Heart left ventricle (tissue), 16 donors: ENCODE measurements around the gene CELF6. TPM values are rescaled to one million over a fixed set of nuclear protein-coding genes. Genes with fewer than 3 reads are reported as not detected.

Experiments used
- ATAC-seq, 4 donors: fragments of 200-7000 bp; cut with Tn5 transposase; one replicate each; pipeline ENCODE4 v1.9.1; 2020 to 2022; ENCODE audit warnings: moderate library complexity in 4 of 4, mild to moderate bottlenecking in 3 of 4, moderate number of reproducible peaks in 1 of 4
- DNase-seq, 5 donors: peaks; one replicate each; pipeline ENCODE4 v3.0.0-alpha.2; 2020
- H3K27ac ChIP-seq, 12 donors: fragments of 200-600 bp; sonication (generic) in 4 of 12; one replicate each; pipeline versions ENCODE4 v1.5.0 to v1.8.0; 2016 to 2022; ENCODE audit warnings: mild to moderate bottlenecking in 2 of 12
- H3K27me3 ChIP-seq, 9 donors: fragments of 200-600 bp; sonication (generic) in 2 of 9; one replicate each; pipeline versions ENCODE4 v1.5.1 to v1.8.0; 2016 to 2022; ENCODE audit warnings: mild to moderate bottlenecking in 3 of 9
- H3K36me3 ChIP-seq, 9 donors: fragments of 200-600 bp; sonication (generic) in 2 of 9; one replicate each; pipeline versions ENCODE4 v1.5.0 to v1.8.0; 2018 to 2022; ENCODE audit warnings: mild to moderate bottlenecking in 2 of 9
- H3K4me1 ChIP-seq, 12 donors: fragments of 200-600 bp; sonication (generic) in 4 of 12; one replicate each; pipeline versions ENCODE4 v1.5.0 to v1.8.0; 2016 to 2022; ENCODE audit warnings: mild to moderate bottlenecking in 3 of 12
- H3K4me3 ChIP-seq, 12 donors: fragments of 200-600 bp; sonication (generic) in 4 of 12; one replicate each; pipeline versions ENCODE4 v1.5.0 to v1.8.0; 2017 to 2022; ENCODE audit warnings: mild to moderate bottlenecking in 9 of 12, moderate library complexity in 4 of 12
- H3K9me3 ChIP-seq, 12 donors: fragments of 200-600 bp; sonication (generic) in 4 of 12; one replicate each; pipeline versions ENCODE4 v1.5.0 to v1.8.0; 2016 to 2022; ENCODE audit warnings: mild to moderate bottlenecking in 1 of 12
- POLR2A ChIP-seq, 2 donors: fragments of 450-650 bp; IDR thresholded peaks; one replicate each; pipeline ENCODE4 v1.6.1; 2017; ENCODE audit warnings: antibody characterized with exemption in 2 of 2, mild to moderate bottlenecking in 2 of 2, moderate library complexity in 2 of 2
- WGBS, 4 donors: extraction: QIAGEN DNeasy Blood & Tissue Kit in 2 of 4; methylation state at CpG; one replicate each; pipeline versions ENCODE4 v1.1.5 to v1.1.7; 2013 to 2018; 5-methylcytosine and 5-hydroxymethylcytosine counted together
- intact Hi-C, 10 donors: fragments of 100-400 bp; cut with DNase I; formaldehyde crosslinking; loops; one replicate each; pipeline versions ENCODE4 v1.11.1 to v1.14.2; 2022
- polyA plus RNA-seq, 2 donors: library from polyadenylated mRNA; stranded (reverse); fragments of 200-250 nt; gene quantifications; one replicate each; pipeline ENCODE4 v1.2.3, GENCODE V29; 2013
- total RNA-seq, 9 donors: library from RNA; depleted of rRNA in 2 of 9; stranded (reverse); fragments of >200 nt in 2 of 9; fragmentation: NEBNext Ultra II Directional in 3 of 9; extraction: Animal tissue kit (Norgen Biotek cat#: 25700) in 3 of 9; gene quantifications; one replicate each; pipeline versions ENCODE4 v1.1.0 to v1.2.4, GENCODE V29; 2016 to 2023
- TF ChIP-seq, protein P1 (sequence below), 12 donors: fragments of 200-600 bp; sonication (generic) in 4 of 12; IDR thresholded peaks; one replicate each; pipeline versions ENCODE4 v1.5.0 to v1.8.0; 2018 to 2022; ENCODE audit warnings: antibody characterized with exemption in 12 of 12, mild to moderate bottlenecking in 5 of 12
- donor health status: ischemic (EF 13 %, LVEDD 7.1; RV severe dilation, severe dysfunction).
- donor health status: healthy with polysubstance abuse.
- donor health status: DM: no; HTN: yes; CAD: no.
- donor health status: DM: no; HTN: no; CAD: no.
- donor health status: ischemic (EF 25% LVEDD 6.9; RV normal size, moderate dysfunction).
- donor health status: ischemic (EF 25% LVEDD 5.7; RV mildly dilated, moderate dysfunction).
- donor health status: healthy.
- donor health status: DM: yes; HTN: yes; CAD: no.
- donor health status: ischemic (EF 35%, LVEDD 5.7; RV mildly dilated, moderate dysfunction).
- donor health status: nonischemic (EF 11% LVEDD 7.7; RV severe dilation, severe dysfunction).
- donor health status: DM: yes; HTN: yes; CAD: no.
- donor health status: PGD.
- donor health status: ischemic (EF 29% LVEDD 5.4; RV normal size, mild dysfunction).
- donor health status: nonischemic (EF 23%, LVEDD 6.1; RV moderate dilation, normal function).

Gene CELF6
- total and polyA plus RNA-seq, 11 donors = 0.31 to 1.4 (median 0.87) TPM

DNA sequence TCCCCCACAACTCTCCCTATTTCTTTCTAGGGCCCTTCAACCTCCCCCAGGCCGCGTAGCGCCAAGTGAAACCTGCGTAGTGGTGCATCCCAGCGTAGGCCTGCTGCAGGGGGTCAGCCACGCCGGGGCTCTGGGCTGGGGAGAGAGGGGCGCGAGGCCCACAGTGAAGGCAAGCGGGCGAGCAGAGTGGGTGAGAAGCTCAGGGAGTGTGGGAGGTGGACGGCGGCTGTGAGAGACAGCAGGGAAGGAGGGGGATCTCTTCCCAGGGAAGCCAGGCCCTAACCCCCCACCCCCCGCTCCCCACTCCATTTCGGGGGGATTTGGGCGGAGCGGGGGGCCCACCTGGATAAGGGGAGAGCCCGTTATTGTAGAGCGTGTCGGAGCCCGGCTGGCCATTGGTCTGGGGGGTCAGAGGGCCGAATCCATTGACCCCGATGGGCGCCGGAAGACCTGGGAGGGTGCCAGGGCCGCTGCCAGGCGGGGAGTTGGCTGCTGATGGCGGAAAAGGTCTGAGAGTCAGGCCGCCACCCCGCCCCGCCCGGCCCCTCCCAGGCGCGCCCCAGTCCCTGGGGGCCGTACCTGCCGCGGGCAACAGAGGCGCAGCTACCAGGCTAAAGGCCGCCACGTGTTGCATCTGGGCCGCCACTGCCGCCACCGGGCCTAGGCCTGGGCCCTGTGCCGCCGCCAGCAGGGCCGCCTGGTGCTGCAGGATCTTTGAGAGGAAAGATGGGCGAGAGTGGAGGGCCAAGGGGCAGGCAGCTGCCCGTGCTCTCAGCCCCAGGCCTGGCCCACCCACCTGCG is 31.0 kb downstream of the CELF6 start:
- H3K4me1 ChIP-seq = no peaks in the 10 kb centered on the region
- intact Hi-C loops = loop anchor here in 6 of 10 donors (5.0 to 10.0 kb wide), 4 partner anchors 82 to 94 kb away; partner anchors contain the start of gene GRAMD2A (in 4 of the 6)
- H3K4me3 ChIP-seq = no peak overlapping the region
- no peak for TF ChIP-seq POLR2A (IDR thresholded peaks at IDR 0.05)
- TF ChIP-seq, protein P1, sequence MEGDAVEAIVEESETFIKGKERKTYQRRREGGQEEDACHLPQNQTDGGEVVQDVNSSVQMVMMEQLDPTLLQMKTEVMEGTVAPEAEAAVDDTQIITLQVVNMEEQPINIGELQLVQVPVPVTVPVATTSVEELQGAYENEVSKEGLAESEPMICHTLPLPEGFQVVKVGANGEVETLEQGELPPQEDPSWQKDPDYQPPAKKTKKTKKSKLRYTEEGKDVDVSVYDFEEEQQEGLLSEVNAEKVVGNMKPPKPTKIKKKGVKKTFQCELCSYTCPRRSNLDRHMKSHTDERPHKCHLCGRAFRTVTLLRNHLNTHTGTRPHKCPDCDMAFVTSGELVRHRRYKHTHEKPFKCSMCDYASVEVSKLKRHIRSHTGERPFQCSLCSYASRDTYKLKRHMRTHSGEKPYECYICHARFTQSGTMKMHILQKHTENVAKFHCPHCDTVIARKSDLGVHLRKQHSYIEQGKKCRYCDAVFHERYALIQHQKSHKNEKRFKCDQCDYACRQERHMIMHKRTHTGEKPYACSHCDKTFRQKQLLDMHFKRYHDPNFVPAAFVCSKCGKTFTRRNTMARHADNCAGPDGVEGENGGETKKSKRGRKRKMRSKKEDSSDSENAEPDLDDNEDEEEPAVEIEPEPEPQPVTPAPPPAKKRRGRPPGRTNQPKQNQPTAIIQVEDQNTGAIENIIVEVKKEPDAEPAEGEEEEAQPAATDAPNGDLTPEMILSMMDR (IDR thresholded peaks at IDR 0.05) = no peak
- no peaks in the 10 kb centered on the region for H3K9me3 ChIP-seq
- H3K36me3 ChIP-seq = peaks cover 0 to 6% (median 0%) of the 10 kb centered on the region in 9 donors
- 92 to 96% (median 94%) methylated on average over 40 to 49 of the region's 49 CpGs for WGBS, 4 donors
- H3K27me3 ChIP-seq = no peaks in the 10 kb centered on the region
- ATAC-seq (no peak), DNase-seq (no peak)
- H3K27ac ChIP-seq = no peak overlapping the region

DNA sequence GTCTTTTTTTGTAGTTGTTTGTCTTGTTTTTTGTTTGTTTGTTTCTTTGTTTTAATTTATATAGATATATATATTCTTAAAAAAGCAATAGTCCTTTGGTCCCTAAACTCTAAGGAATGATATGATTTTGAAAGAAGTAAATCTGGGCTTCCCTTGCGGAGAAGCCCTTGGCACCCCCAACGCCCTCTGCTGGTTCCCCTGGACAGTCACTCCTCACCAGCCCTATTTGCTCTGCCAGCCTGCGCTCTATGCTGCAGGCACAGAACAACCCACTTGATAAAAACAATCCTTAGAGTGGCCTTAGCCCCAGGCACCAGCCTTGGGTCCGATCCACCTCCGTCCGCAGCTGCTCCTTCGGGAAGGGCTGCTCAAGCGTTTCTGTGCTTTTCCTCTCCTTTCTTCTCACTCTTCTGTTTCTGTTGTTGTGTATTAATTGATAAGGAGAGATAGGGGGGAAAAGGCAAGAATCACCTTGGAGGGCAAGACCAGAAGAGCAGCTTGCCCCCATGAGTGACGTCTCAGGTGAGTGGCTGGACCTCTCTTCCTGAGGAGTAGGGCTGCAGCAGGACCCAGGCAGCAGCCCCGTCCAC is 33.9 kb downstream of the CELF6 start:
- H3K4me1 ChIP-seq = no peaks in the 10 kb centered on the region
- DNase-seq (peak in 4 of 5 donors; percentile 19 to 52 (median 42)), ATAC-seq (peak in 3 of 4 donors; percentile 56 to 70 (median 66))
- H3K36me3 ChIP-seq = peaks cover 0 to 6% (median 0%) of the 10 kb centered on the region in 9 donors
- H3K9me3 ChIP-seq = no peaks in the 10 kb centered on the region
- 61 to 68% (median 66%) methylated on average over 10 of the region's 10 CpGs for WGBS, 4 donors
- intact Hi-C loops = loop anchor here in 7 of 10 donors (2.0 to 10.0 kb wide), 5 partner anchors 79 to 91 kb away; partner anchors contain the start of gene GRAMD2A (in 4 of the 7)
- no peak for TF ChIP-seq POLR2A (IDR thresholded peaks at IDR 0.05)
- TF ChIP-seq, protein P1 (IDR thresholded peaks at IDR 0.05) = peak; percentile 32 to 64 (median 48)
- no peak overlapping the region for H3K4me3 ChIP-seq
- H3K27ac ChIP-seq = no peak overlapping the region
- no peaks in the 10 kb centered on the region for H3K27me3 ChIP-seq

DNA sequence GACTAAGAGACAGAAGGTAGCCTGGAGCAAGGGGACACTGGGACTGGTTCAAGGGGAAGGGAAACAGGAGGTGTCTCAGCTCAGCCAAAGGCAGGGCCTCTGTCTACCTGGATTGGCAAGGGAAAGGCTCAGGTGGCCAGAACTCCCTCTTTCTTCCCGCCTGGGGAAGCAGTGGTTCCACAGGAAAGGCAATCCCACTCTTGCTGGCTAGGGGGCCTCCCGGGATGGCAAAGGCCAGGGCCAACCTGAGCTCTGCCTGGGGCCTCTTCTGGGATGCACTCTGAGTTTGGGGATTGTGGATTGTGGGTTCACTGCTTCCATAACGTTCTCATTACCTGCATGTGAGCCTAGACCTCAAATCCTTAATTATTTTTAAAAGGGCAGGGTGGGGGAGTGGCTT is 34.6 kb downstream of the CELF6 start:
- 55 to 63% (median 61%) methylated on average over 3 of the region's 3 CpGs for WGBS, 4 donors
- H3K36me3 ChIP-seq = peaks cover 0 to 6% (median 0%) of the 10 kb centered on the region in 9 donors
- DNase-seq = no peak
- H3K4me3 ChIP-seq = no peak overlapping the region
- no peaks in the 10 kb centered on the region for H3K4me1 ChIP-seq
- H3K27ac ChIP-seq = no peak overlapping the region
- TF ChIP-seq, protein P1 (IDR thresholded peaks at IDR 0.05) = no peak
- no peak for TF ChIP-seq POLR2A (IDR thresholded peaks at IDR 0.05)
- H3K9me3 ChIP-seq = no peaks in the 10 kb centered on the region
- intact Hi-C loops = loop anchor here in 6 of 10 donors (5.0 to 10.0 kb wide), 4 partner anchors 78 to 91 kb away; partner anchors contain the start of gene GRAMD2A (in 4 of the 6)
- no peak for ATAC-seq
- H3K27me3 ChIP-seq = no peaks in the 10 kb centered on the region

DNA sequence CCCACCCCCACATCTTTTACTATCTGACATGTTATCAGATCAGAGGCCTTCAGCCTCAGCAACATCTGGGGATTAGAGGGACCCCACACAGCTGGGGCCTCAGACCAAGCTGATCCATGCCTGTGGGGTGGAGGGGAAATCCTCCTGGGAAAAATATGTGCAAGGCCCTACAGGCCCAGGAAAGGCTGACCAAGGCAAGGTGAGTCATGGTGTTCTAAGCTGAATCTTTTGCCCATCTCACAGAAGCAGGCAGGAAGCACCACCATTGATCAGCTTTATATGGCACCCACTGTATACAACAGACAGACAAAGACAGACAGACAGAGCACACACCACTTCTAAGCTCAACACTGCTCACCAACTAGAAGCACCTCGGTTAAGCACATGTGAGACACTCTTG is 35.2 kb downstream of the CELF6 start:
- TF ChIP-seq, protein P1 (IDR thresholded peaks at IDR 0.05) = no peak
- no peak for TF ChIP-seq POLR2A (IDR thresholded peaks at IDR 0.05)
- intact Hi-C loops = loop anchor here in 6 of 10 donors (5.0 to 10.0 kb wide), 4 partner anchors 77 to 90 kb away; partner anchors contain the start of gene GRAMD2A (in 4 of the 6)

More for the DNA sequence above, 35.2 kb downstream of the CELF6 start:
- H3K36me3 ChIP-seq = peaks cover 0 to 6% (median 0%) of the 10 kb centered on the region in 9 donors
- no peak for ATAC-seq
- no peaks in the 10 kb centered on the region for H3K4me1 ChIP-seq
- H3K27me3 ChIP-seq = no peaks in the 10 kb centered on the region
- H3K4me3 ChIP-seq = no peak overlapping the region
- WGBS, 4 donors = 93 to 100% (median 95%) methylated on average over 1 of the region's 1 CpG
- H3K27ac ChIP-seq = no peak overlapping the region
- H3K9me3 ChIP-seq = no peaks in the 10 kb centered on the region
- DNase-seq = no peak
